HepG2 (cell line): Measurements from ENCODE around the gene SEMA4C. TPM values are rescaled to one million over a fixed set of nuclear protein-coding genes. Genes with fewer than 3 reads are reported as not detected.

Experiments
- AGO1 ChIP-seq: fragments of 200-400 bp; formaldehyde crosslinking; IDR thresholded peaks from 2 replicates; pipeline ENCODE4 v1.6.1; 2017; ENCODE audit warnings: mild to moderate bottlenecking, low read depth, low read length, moderate library complexity; ENCODE audit not compliant: poor library complexity, severe bottlenecking
- AHR ChIP-seq: IDR thresholded peaks from 2 replicates; pipeline ENCODE4 v1.6.1; 2018; ENCODE audit warnings: missing genetic modification reagents, missing compliant biosample characterization
- ARHGAP35 ChIP-seq: sonication (generic); formaldehyde crosslinking; IDR thresholded peaks from 2 replicates; pipeline ENCODE4 v1.9.0; 2022; ENCODE audit warnings: mild to moderate bottlenecking, inconsistent platforms, moderate library complexity, missing genetic modification reagents, borderline replicate concordance
- CHD2 ChIP-seq: IDR thresholded peaks from 2 replicates; pipeline ENCODE4 v1.6.1; 2011; ENCODE audit warnings: low read depth, low read length, improper control_type of control experiment
- DMAP1 ChIP-seq: IDR thresholded peaks from 2 replicates; pipeline ENCODE4 v1.6.1; 2016
- GABPA ChIP-seq, 2 experiments: IDR thresholded peaks; 2 replicates each; pipeline ENCODE4 v1.6.1; 2011 to 2016; ENCODE audit warnings: low read depth in 2 of 2, low read length in 1 of 2, missing biosample characterization in 1 of 2, missing genetic modification characterization in 1 of 2
- GTF3A ChIP-seq: sonication (generic); formaldehyde crosslinking; conservative IDR thresholded peaks from 2 replicates; pipeline ENCODE4 v1.4.0; 2020; ENCODE audit warnings: mild to moderate bottlenecking, missing genetic modification reagents
- JDP2 ChIP-seq: sonication (generic); formaldehyde crosslinking; IDR thresholded peaks from 2 replicates; pipeline ENCODE4 v1.8.1; 2022; ENCODE audit warnings: missing genetic modification reagents, borderline replicate concordance
- NFE2L1 ChIP-seq: sonication (generic); formaldehyde crosslinking; IDR thresholded peaks from 2 replicates; pipeline ENCODE4 v1.4.0; 2020; ENCODE audit warnings: missing genetic modification reagents, mild to moderate bottlenecking, borderline replicate concordance
- PRMT3 ChIP-seq: sonication (generic); formaldehyde crosslinking; IDR thresholded peaks from 2 replicates; pipeline ENCODE4 v1.8.1; 2022; ENCODE audit warnings: low read depth, mild to moderate bottlenecking, moderate library complexity, missing genetic modification reagents, borderline replicate concordance
- SCMH1 ChIP-seq: sonication (generic); formaldehyde crosslinking; IDR thresholded peaks from 2 replicates; pipeline ENCODE4 v1.9.0; 2021; ENCODE audit warnings: missing genetic modification reagents, mild to moderate bottlenecking, borderline replicate concordance
- SUZ12 ChIP-seq: fragments of 150-350 bp; IDR thresholded peaks from 2 replicates; pipeline ENCODE4 v1.6.1; 2014; ENCODE audit warnings: low read depth, low read length
- TARDBP ChIP-seq: sonication (generic); formaldehyde crosslinking; IDR thresholded peaks from 2 replicates; pipeline ENCODE4 v1.8.0; 2022; ENCODE audit warnings: mild to moderate bottlenecking, missing genetic modification reagents
- TGIF2 ChIP-seq: IDR thresholded peaks from 2 replicates; pipeline ENCODE4 v1.6.1; 2016; ENCODE audit warnings: control low read depth, missing compliant biosample characterization
- ZBTB7B ChIP-seq: sonication (generic); formaldehyde crosslinking; IDR thresholded peaks from 2 replicates; pipeline ENCODE4 v1.4.0; 2020; ENCODE audit warnings: missing genetic modification reagents
- ZMAT3 ChIP-seq: sonication (generic); formaldehyde crosslinking; conservative IDR thresholded peaks from 2 replicates; pipeline ENCODE4 v1.7.0; 2021; ENCODE audit warnings: missing genetic modification reagents
- ZNF362 ChIP-seq: sonication (generic); formaldehyde crosslinking; IDR thresholded peaks from 2 replicates; pipeline ENCODE4 v1.4.0; 2020; ENCODE audit warnings: missing genetic modification reagents, mild to moderate bottlenecking, borderline replicate concordance
- ZNF660 ChIP-seq: sonication (generic); formaldehyde crosslinking; IDR thresholded peaks from 2 replicates; pipeline ENCODE4 v1.5.1; 2020; ENCODE audit warnings: mild to moderate bottlenecking, low read depth, missing genetic modification reagents, borderline replicate concordance
- ZNF670 ChIP-seq: sonication (generic); formaldehyde crosslinking; IDR thresholded peaks from 2 replicates; pipeline ENCODE4 v1.8.0; 2022; ENCODE audit warnings: mild to moderate bottlenecking, missing genetic modification reagents, borderline replicate concordance
- ZNF788 ChIP-seq: sonication (generic); formaldehyde crosslinking; IDR thresholded peaks from 2 replicates; pipeline ENCODE4 v1.5.0; 2020; ENCODE audit warnings: mild to moderate bottlenecking, missing genetic modification reagents, borderline replicate concordance
- ZSCAN9 ChIP-seq: IDR thresholded peaks from 2 replicates; pipeline ENCODE4 v1.6.1; 2016; ENCODE audit warnings: borderline replicate concordance
- polyA plus RNA-seq, 8 experiments: library from polyadenylated mRNA; depleted of rRNA in 3 of 8; stranded (reverse) in 7 of 8; unstranded in 1 of 8; fragments of >200 nt; fragmentation: Illumina TruSeq in 4 of 8; extraction: Trizol in 4 of 8; gene quantifications; 2 replicates each; pipeline versions ENCODE4 v1.2.1 to v1.2.3, GENCODE V29; 2011 to 2016; ENCODE audit warnings: low read depth in 4 of 8, missing spikeins in 1 of 8, mixed read lengths in 1 of 8; ENCODE audit not compliant: insufficient read depth in 1 of 8
- total RNA-seq, 5 experiments: library from RNA; depleted of rRNA; stranded (reverse); fragments of >200 nt; fragmentation: Illumina TruSeq; extraction: Trizol; gene quantifications; 2 replicates each; pipeline ENCODE4 v1.2.3, GENCODE V29; 2016; ENCODE audit warnings: low read depth in 1 of 5
- TF ChIP-seq, protein P1 (sequence below): sonication (generic); formaldehyde crosslinking; IDR thresholded peaks from 2 replicates; pipeline ENCODE4 v1.4.0; 2020; ENCODE audit warnings: missing genetic modification reagents

The SEMA4C gene
- total and polyA plus RNA-seq, 2 of the 13 experiments (the other 11 are each of a cell fraction or from before 2014, with no cell fraction given), result 25.9 to 46.6 TPM

DNA sequence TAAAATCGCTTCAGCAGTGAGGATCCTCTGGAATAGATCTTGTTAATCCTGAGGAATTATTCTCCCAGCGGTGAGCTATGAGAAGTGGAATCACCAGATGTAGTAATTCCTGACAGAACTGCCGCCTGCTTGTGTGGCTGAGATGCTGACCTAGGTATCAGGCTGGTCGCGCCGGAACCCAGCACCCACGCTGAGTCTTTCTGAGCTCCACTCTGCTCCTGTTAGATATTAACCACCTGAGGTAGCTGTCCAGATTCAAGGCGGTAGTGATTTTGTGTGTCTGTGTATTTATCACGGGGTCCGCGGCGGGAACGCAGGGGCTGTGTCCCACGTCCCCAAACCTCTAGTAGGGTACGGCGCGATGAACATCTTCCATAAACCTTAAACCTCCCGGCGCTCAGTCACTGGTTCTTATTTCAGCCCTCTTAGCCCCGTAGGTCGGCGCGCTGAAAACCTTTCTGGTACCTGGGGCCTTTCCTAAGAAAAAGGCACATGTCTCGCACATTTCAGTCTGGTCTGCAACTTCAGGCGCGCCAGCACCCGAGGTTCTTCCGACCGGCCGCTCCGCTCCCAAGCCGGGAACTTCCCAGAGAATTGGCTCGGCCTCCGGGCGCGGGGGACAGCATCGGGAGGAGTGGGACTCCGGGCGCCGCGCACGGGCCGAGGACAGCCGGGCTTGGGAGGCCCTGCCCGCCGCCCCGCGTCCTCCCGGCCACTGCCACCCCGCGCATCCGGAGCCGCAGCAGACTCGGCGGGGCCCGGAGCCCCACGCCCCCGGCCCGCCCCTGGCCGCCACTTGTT is 54.4 kb downstream of the SEMA4C start (continued):
- TF ChIP-seq, protein P1, sequence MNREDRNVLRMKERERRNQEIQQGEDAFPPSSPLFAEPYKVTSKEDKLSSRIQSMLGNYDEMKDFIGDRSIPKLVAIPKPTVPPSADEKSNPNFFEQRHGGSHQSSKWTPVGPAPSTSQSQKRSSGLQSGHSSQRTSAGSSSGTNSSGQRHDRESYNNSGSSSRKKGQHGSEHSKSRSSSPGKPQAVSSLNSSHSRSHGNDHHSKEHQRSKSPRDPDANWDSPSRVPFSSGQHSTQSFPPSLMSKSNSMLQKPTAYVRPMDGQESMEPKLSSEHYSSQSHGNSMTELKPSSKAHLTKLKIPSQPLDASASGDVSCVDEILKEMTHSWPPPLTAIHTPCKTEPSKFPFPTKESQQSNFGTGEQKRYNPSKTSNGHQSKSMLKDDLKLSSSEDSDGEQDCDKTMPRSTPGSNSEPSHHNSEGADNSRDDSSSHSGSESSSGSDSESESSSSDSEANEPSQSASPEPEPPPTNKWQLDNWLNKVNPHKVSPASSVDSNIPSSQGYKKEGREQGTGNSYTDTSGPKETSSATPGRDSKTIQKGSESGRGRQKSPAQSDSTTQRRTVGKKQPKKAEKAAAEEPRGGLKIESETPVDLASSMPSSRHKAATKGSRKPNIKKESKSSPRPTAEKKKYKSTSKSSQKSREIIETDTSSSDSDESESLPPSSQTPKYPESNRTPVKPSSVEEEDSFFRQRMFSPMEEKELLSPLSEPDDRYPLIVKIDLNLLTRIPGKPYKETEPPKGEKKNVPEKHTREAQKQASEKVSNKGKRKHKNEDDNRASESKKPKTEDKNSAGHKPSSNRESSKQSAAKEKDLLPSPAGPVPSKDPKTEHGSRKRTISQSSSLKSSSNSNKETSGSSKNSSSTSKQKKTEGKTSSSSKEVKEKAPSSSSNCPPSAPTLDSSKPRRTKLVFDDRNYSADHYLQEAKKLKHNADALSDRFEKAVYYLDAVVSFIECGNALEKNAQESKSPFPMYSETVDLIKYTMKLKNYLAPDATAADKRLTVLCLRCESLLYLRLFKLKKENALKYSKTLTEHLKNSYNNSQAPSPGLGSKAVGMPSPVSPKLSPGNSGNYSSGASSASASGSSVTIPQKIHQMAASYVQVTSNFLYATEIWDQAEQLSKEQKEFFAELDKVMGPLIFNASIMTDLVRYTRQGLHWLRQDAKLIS (CRISPR knock-in tag), result no peak
- TF ChIP-seq AHR (CRISPR knock-in tag) (no peak), AGO1 (no peak), ZMAT3 (CRISPR knock-in tag) (0 out of 2 replicates have a peak, but pooled peaks have one; percentile 19), ZBTB7B (CRISPR knock-in tag) (peak; percentile 27), JDP2 (CRISPR knock-in tag) (no peak), SUZ12 (no peak), NFE2L1 (no peak), TGIF2 (CRISPR knock-in tag) (0 out of 2 replicates have a peak, but pooled peaks have one; percentile 10), ARHGAP35 (no peak; the same call in 1 of the 2 replicates), SCMH1 (CRISPR knock-in tag) (no peak), GABPA (IDR thresholded peaks at IDR 0.05; ENCODE audit: low read depth, low read length) (no peak), GABPA (CRISPR knock-in tag; IDR thresholded peaks at IDR 0.05; ENCODE audit: low read depth) (no peak), ZNF670 (peak; percentile 14; the same call in 1 of the 2 replicates), ZNF660 (CRISPR knock-in tag) (no peak), CHD2 (0 out of 2 replicates have a peak, but pooled peaks have one; percentile 20), PRMT3 (CRISPR knock-in tag) (0 out of 2 replicates have a peak, but pooled peaks have one; percentile 22), ZNF788 (no peak), ZSCAN9 (CRISPR knock-in tag) (no peak; the same call in 1 of the 2 replicates), TARDBP (CRISPR knock-in tag) (0 out of 2 replicates have a peak, but pooled peaks have one; percentile 13), ZNF362 (CRISPR knock-in tag) (peak; percentile 49; the same call in 1 of the 2 replicates), GTF3A (CRISPR knock-in tag) (peak; percentile 65; the same call in 1 of the 2 replicates), DMAP1 (CRISPR knock-in tag) (peak; percentile 30; the same call in 1 of the 2 replicates)
